K562 (cell line): ENCODE data around the gene EPB41L3.

Experiments
- ATF1 ChIP-seq, 2 experiments: fragments of 450-650 bp in 1 of 2; IDR thresholded peaks; 2 replicates each; pipeline ENCODE4 v1.6.1; 2016; ENCODE audit warnings: missing compliant biosample characterization in 1 of 2, missing genetic modification characterization in 1 of 2
- EP300 ChIP-seq: IDR thresholded peaks from 2 replicates; pipeline ENCODE4 v1.6.1; 2012; ENCODE audit warnings: low read length, improper control_type of control experiment
- FOS ChIP-seq: IDR thresholded peaks from 3 replicates; pipeline ENCODE4 v1.6.1; 2011; ENCODE audit not compliant: insufficient read length; ENCODE audit errors: extremely low read depth
- HNRNPH1 ChIP-seq: fragments of 200-400 bp; formaldehyde crosslinking; optimal IDR thresholded peaks from 2 replicates; pipeline ENCODE3; 2017; ENCODE audit warnings: low read depth, mild to moderate bottlenecking, low read length, moderate library complexity
- KDM5B ChIP-seq: fragments of 200-600 bp; sonication (generic); IDR thresholded peaks from 2 replicates; pipeline ENCODE4 v1.6.1; 2012; ENCODE audit warnings: low read depth, mild to moderate bottlenecking, moderate library complexity, low read length, control low read depth, inconsistent platforms; ENCODE audit not compliant: insufficient replicate concordance
- MCM2 ChIP-seq: fragments of 450-650 bp; IDR thresholded peaks from 2 replicates; pipeline ENCODE4 v1.6.1; 2017; ENCODE audit warnings: low read depth, mild to moderate bottlenecking
- NBN ChIP-seq: fragments of 450-650 bp; IDR thresholded peaks from 2 replicates; pipeline ENCODE4 v1.6.1; 2016; ENCODE audit warnings: low read depth, mild to moderate bottlenecking
- POLR2A ChIP-seq: fragments of 450-650 bp; conservative IDR thresholded peaks from 2 replicates; pipeline ENCODE4 v1.6.1; 2016
- SMARCB1 ChIP-seq: IDR thresholded peaks from 2 replicates; pipeline ENCODE4 v1.6.1; 2011; ENCODE audit warnings: improper control_type of control experiment, low read depth; ENCODE audit not compliant: insufficient read length
- TF ChIP-seq, protein P1 (sequence below): sonication (generic); formaldehyde crosslinking; IDR thresholded peaks from 2 replicates; pipeline ENCODE4 v1.9.0; 2022; ENCODE audit warnings: mild to moderate bottlenecking, missing genetic modification reagents
- TF ChIP-seq, protein P2 (sequence below): fragments of 250-450 bp; sonication (Bioruptor Pico); IDR thresholded peaks from 2 replicates; pipeline ENCODE4 v1.5.0; 2020; ENCODE audit warnings: mild to moderate bottlenecking
- TF ChIP-seq, protein P3 (sequence below), 3 experiments: IDR thresholded peaks in 2 of 3; conservative IDR thresholded peaks in 1 of 3; 2 replicates each; pipeline ENCODE4 v1.5.1; 2011 to 2012; ENCODE audit warnings: low read length in 3 of 3, mild to moderate bottlenecking in 3 of 3, control low read depth in 2 of 3, improper control_type of control experiment in 1 of 3, inconsistent platforms in 1 of 3, low read depth in 1 of 3, mixed read lengths in 1 of 3, moderate library complexity in 1 of 3; ENCODE audit not compliant: insufficient read depth in 2 of 3
- TF ChIP-seq, protein P4 (sequence below): fragments of 450-650 bp; formaldehyde crosslinking; conservative IDR thresholded peaks from 2 replicates; pipeline ENCODE4 v1.4.0; 2022; ENCODE audit warnings: mild to moderate bottlenecking, missing genetic modification characterization
- TF ChIP-seq, protein P5 (sequence below): fragments of 250-450 bp; sonication (Bioruptor Pico); IDR thresholded peaks from 2 replicates; pipeline ENCODE4 v1.8.0; 2021; ENCODE audit warnings: borderline replicate concordance, mild to moderate bottlenecking, moderate library complexity; ENCODE audit not compliant: poor library complexity, severe bottlenecking

DNA sequence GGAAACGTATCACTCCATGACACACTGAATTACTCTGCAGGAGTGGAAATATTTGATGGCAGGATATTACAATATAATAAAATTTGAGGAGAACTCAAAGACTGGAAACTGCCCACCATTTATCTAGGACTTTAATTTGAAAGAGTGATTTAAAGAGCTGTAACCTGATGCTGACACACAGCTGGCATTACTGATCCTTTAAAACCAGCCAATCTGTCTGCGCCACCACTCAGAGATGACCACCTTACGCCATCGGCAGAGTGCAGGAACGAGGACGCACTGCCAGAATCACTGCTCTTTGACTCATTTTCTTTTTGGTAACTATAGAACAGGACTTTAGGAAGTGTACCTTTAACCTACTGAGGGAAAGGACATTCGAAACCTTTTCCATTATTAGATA lies 114.1 kb downstream of the EPB41L3 start:
- TF ChIP-seq, protein P1, sequence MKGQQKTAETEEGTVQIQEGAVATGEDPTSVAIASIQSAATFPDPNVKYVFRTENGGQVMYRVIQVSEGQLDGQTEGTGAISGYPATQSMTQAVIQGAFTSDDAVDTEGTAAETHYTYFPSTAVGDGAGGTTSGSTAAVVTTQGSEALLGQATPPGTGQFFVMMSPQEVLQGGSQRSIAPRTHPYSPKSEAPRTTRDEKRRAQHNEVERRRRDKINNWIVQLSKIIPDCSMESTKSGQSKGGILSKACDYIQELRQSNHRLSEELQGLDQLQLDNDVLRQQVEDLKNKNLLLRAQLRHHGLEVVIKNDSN = no peak
- no peak for TF ChIP-seq ATF1 (CRISPR knock-in tag; IDR thresholded peaks at IDR 0.05)
- no peak for TF ChIP-seq ATF1 (tag; IDR thresholded peaks at IDR 0.05)
- no peak for TF ChIP-seq HNRNPH1
- TF ChIP-seq, protein P2, sequence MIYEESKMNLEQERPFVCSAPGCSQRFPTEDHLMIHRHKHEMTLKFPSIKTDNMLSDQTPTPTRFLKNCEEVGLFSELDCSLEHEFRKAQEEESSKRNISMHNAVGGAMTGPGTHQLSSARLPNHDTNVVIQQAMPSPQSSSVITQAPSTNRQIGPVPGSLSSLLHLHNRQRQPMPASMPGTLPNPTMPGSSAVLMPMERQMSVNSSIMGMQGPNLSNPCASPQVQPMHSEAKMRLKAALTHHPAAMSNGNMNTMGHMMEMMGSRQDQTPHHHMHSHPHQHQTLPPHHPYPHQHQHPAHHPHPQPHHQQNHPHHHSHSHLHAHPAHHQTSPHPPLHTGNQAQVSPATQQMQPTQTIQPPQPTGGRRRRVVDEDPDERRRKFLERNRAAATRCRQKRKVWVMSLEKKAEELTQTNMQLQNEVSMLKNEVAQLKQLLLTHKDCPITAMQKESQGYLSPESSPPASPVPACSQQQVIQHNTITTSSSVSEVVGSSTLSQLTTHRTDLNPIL (CRISPR knock-in tag) = no peak
- TF ChIP-seq NBN = no peak
- TF ChIP-seq, protein P3, sequence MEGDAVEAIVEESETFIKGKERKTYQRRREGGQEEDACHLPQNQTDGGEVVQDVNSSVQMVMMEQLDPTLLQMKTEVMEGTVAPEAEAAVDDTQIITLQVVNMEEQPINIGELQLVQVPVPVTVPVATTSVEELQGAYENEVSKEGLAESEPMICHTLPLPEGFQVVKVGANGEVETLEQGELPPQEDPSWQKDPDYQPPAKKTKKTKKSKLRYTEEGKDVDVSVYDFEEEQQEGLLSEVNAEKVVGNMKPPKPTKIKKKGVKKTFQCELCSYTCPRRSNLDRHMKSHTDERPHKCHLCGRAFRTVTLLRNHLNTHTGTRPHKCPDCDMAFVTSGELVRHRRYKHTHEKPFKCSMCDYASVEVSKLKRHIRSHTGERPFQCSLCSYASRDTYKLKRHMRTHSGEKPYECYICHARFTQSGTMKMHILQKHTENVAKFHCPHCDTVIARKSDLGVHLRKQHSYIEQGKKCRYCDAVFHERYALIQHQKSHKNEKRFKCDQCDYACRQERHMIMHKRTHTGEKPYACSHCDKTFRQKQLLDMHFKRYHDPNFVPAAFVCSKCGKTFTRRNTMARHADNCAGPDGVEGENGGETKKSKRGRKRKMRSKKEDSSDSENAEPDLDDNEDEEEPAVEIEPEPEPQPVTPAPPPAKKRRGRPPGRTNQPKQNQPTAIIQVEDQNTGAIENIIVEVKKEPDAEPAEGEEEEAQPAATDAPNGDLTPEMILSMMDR (IDR thresholded peaks at IDR 0.05 in 2 of 3, conservative IDR thresholded peaks at IDR 0.05 in 1 of 3; ENCODE audit: insufficient read depth in 2 of 3, low read depth in 1 of 3, low read length in 3 of 3) = no peak
- TF ChIP-seq EP300 = no peak
- TF ChIP-seq FOS = no peak
- TF ChIP-seq, protein P4, sequence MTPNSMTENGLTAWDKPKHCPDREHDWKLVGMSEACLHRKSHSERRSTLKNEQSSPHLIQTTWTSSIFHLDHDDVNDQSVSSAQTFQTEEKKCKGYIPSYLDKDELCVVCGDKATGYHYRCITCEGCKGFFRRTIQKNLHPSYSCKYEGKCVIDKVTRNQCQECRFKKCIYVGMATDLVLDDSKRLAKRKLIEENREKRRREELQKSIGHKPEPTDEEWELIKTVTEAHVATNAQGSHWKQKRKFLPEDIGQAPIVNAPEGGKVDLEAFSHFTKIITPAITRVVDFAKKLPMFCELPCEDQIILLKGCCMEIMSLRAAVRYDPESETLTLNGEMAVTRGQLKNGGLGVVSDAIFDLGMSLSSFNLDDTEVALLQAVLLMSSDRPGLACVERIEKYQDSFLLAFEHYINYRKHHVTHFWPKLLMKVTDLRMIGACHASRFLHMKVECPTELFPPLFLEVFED (CRISPR knock-in tag) = no peak
- no peak for TF ChIP-seq MCM2
- TF ChIP-seq SMARCB1 = no peak
- TF ChIP-seq KDM5B = no peak
- no peak for TF ChIP-seq POLR2A
- TF ChIP-seq, protein P5, sequence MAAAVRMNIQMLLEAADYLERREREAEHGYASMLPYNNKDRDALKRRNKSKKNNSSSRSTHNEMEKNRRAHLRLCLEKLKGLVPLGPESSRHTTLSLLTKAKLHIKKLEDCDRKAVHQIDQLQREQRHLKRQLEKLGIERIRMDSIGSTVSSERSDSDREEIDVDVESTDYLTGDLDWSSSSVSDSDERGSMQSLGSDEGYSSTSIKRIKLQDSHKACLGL = no peak
